Heart left ventricle (tissue), 16 donors: ENCODE data around the gene ANXA5. TPM values are rescaled to one million over a fixed set of nuclear protein-coding genes. Genes with fewer than 3 reads are reported as not detected.

Experiments used
- ATAC-seq, 4 donors: fragments of 200-7000 bp; cut with Tn5 transposase; one replicate each; pipeline ENCODE4 v1.9.1; 2020 to 2022; ENCODE audit warnings: moderate library complexity in 4 of 4, mild to moderate bottlenecking in 3 of 4, moderate number of reproducible peaks in 1 of 4
- DNase-seq, 5 donors: peaks; one replicate each; pipeline ENCODE4 v3.0.0-alpha.2; 2020
- H3K27ac ChIP-seq, 12 donors: fragments of 200-600 bp; sonication (generic) in 4 of 12; one replicate each; pipeline versions ENCODE4 v1.5.0 to v1.8.0; 2016 to 2022; ENCODE audit warnings: mild to moderate bottlenecking in 2 of 12
- H3K27me3 ChIP-seq, 9 donors: fragments of 200-600 bp; sonication (generic) in 2 of 9; one replicate each; pipeline versions ENCODE4 v1.5.1 to v1.8.0; 2016 to 2022; ENCODE audit warnings: mild to moderate bottlenecking in 3 of 9
- H3K36me3 ChIP-seq, 9 donors: fragments of 200-600 bp; sonication (generic) in 2 of 9; one replicate each; pipeline versions ENCODE4 v1.5.0 to v1.8.0; 2018 to 2022; ENCODE audit warnings: mild to moderate bottlenecking in 2 of 9
- H3K4me1 ChIP-seq, 12 donors: fragments of 200-600 bp; sonication (generic) in 4 of 12; one replicate each; pipeline versions ENCODE4 v1.5.0 to v1.8.0; 2016 to 2022; ENCODE audit warnings: mild to moderate bottlenecking in 3 of 12
- H3K4me3 ChIP-seq, 12 donors: fragments of 200-600 bp; sonication (generic) in 4 of 12; one replicate each; pipeline versions ENCODE4 v1.5.0 to v1.8.0; 2017 to 2022; ENCODE audit warnings: mild to moderate bottlenecking in 9 of 12, moderate library complexity in 4 of 12
- H3K9me3 ChIP-seq, 12 donors: fragments of 200-600 bp; sonication (generic) in 4 of 12; one replicate each; pipeline versions ENCODE4 v1.5.0 to v1.8.0; 2016 to 2022; ENCODE audit warnings: mild to moderate bottlenecking in 1 of 12
- CTCF ChIP-seq, 12 donors: fragments of 200-600 bp; sonication (generic) in 4 of 12; IDR thresholded peaks; one replicate each; pipeline versions ENCODE4 v1.5.0 to v1.8.0; 2018 to 2022; ENCODE audit warnings: antibody characterized with exemption in 12 of 12, mild to moderate bottlenecking in 5 of 12
- POLR2A ChIP-seq, 2 donors: fragments of 450-650 bp; IDR thresholded peaks; one replicate each; pipeline ENCODE4 v1.6.1; 2017; ENCODE audit warnings: antibody characterized with exemption in 2 of 2, mild to moderate bottlenecking in 2 of 2, moderate library complexity in 2 of 2
- WGBS, 4 donors: extraction: QIAGEN DNeasy Blood & Tissue Kit in 2 of 4; methylation state at CpG; one replicate each; pipeline versions ENCODE4 v1.1.5 to v1.1.7; 2013 to 2018; 5-methylcytosine and 5-hydroxymethylcytosine counted together
- intact Hi-C, 10 donors: fragments of 100-400 bp; cut with DNase I; formaldehyde crosslinking; loops; one replicate each; pipeline versions ENCODE4 v1.11.1 to v1.14.2; 2022
- polyA plus RNA-seq, 2 donors: library from polyadenylated mRNA; stranded (reverse); fragments of 200-250 nt; gene quantifications; one replicate each; pipeline ENCODE4 v1.2.3, GENCODE V29; 2013
- total RNA-seq, 9 donors: library from RNA; depleted of rRNA in 2 of 9; stranded (reverse); fragments of >200 nt in 2 of 9; fragmentation: NEBNext Ultra II Directional in 3 of 9; extraction: Animal tissue kit (Norgen Biotek cat#: 25700) in 3 of 9; gene quantifications; one replicate each; pipeline versions ENCODE4 v1.1.0 to v1.2.4, GENCODE V29; 2016 to 2023
- donor health status: ischemic (EF 13 %, LVEDD 7.1; RV severe dilation, severe dysfunction).
- donor health status: healthy with polysubstance abuse.
- donor health status: DM: no; HTN: yes; CAD: no.
- donor health status: DM: no; HTN: no; CAD: no.
- donor health status: ischemic (EF 25% LVEDD 6.9; RV normal size, moderate dysfunction).
- donor health status: ischemic (EF 25% LVEDD 5.7; RV mildly dilated, moderate dysfunction).
- donor health status: healthy.
- donor health status: DM: yes; HTN: yes; CAD: no.
- donor health status: ischemic (EF 35%, LVEDD 5.7; RV mildly dilated, moderate dysfunction).
- donor health status: nonischemic (EF 11% LVEDD 7.7; RV severe dilation, severe dysfunction).
- donor health status: DM: yes; HTN: yes; CAD: no.
- donor health status: PGD.
- donor health status: ischemic (EF 29% LVEDD 5.4; RV normal size, mild dysfunction).
- donor health status: nonischemic (EF 23%, LVEDD 6.1; RV moderate dilation, normal function).

ANXA5 gene
- total and polyA plus RNA-seq, 11 donors, result 104 to 283 (median 168) TPM

- no peaks in the 10 kb centered on the region for H3K9me3 ChIP-seq
- intact Hi-C loops, result no loop called here
- no peaks in the 10 kb centered on the region for H3K36me3 ChIP-seq
- 88 to 100% (median 92%) methylated on average over 3 of the region's 3 CpGs for WGBS, 4 donors
- H3K4me3 ChIP-seq, result no peak overlapping the region
- no peak for DNase-seq
- no peaks in the 10 kb centered on the region for H3K27me3 ChIP-seq
- no peak overlapping the region for H3K27ac ChIP-seq
- peaks cover 0 to 14% (median 10%) of the 10 kb centered on the region in 12 donors for H3K4me1 ChIP-seq
- no peak for ATAC-seq
- TF ChIP-seq CTCF (IDR thresholded peaks at IDR 0.05), result no peak
- no peak for TF ChIP-seq POLR2A (IDR thresholded peaks at IDR 0.05)
Observed at GRCh38 chr4:121709766-121710405, 13.1 kb upstream of the ANXA5 start.

DNA sequence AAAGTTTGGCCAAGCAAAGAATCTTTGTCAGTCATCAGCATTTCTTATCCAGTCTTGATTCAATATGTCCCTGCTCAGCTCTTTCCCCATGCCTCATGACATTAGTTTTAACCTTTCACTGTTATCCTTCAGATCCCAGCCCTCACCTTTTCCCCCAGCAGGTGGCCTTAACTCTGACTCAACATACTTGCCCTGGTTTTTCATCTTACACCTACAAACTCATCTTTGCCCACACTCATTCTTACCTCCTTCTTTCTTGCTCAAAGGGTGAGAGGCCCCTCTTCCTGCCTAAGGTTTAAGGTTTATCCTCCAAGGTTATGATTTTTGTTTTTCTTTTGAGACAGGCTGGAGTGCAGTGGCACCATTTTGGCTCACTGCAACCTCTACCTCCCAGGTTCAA, 10.6 kb upstream of the ANXA5 start:
- Histone ChIP-seq H3K27ac (no peak overlapping the region), H3K4me3 (no peak overlapping the region), H3K4me1 (peaks cover 0 to 12% (median 9%) of the 10 kb centered on the region in 12 donors), H3K36me3 (no peaks in the 10 kb centered on the region), H3K27me3 (no peaks in the 10 kb centered on the region), H3K9me3 (peaks cover 0 to under 1% (median 0%) of the 10 kb centered on the region in 12 donors)
- no peak for DNase-seq
- ATAC-seq, result no peak
- no peak for TF ChIP-seq CTCF (IDR thresholded peaks at IDR 0.05)
- intact Hi-C loops, result no loop called here

- Histone ChIP-seq H3K4me3 (no peak overlapping the region), H3K4me1 (peaks cover 0 to 5% (median 3%) of the 10 kb centered on the region in 12 donors), H3K27ac (no peak overlapping the region), H3K27me3 (no peaks in the 10 kb centered on the region), H3K36me3 (no peaks in the 10 kb centered on the region), H3K9me3 (peaks cover 0 to 5% (median 0%) of the 10 kb centered on the region in 12 donors)
- no peak for DNase-seq
- no peak for TF ChIP-seq POLR2A (IDR thresholded peaks at IDR 0.05)
- no peak for TF ChIP-seq CTCF (IDR thresholded peaks at IDR 0.05)
- no peak for ATAC-seq
- 80 to 86% (median 82%) methylated on average over 4 of the region's 4 CpGs for WGBS, 4 donors
- intact Hi-C loops, result no loop called here
Observed at GRCh38 chr4:121706595-121707021, 9.8 kb upstream of the ANXA5 start.

DNA sequence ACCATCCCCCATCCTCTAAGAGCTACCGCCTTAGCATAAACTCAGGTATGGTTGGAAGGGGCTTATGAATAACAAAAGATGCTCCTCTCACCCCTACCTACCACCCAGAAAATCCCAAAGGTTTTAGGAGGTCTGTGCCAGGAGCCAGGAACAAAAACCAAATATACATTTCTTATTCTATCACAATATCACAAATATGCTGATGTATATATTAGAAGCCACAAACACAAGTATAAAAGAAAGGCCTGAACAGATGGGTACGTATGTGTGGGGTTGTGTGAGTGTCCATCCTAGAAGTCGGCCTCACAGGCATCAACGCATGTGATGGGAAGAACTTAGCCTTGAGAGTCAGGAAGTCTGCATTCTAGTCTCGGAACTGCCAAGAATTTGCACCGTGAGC, 8.7 kb upstream of the ANXA5 start:
- intact Hi-C loops, result no loop called here
- ATAC-seq (no peak), DNase-seq (no peak)
- no peaks in the 10 kb centered on the region for H3K4me1 ChIP-seq
- 80 to 87% (median 83%) methylated on average over 6 of the region's 6 CpGs for WGBS, 4 donors
- H3K9me3 ChIP-seq, result peaks cover 0 to 5% (median 0%) of the 10 kb centered on the region in 12 donors
- H3K4me3 ChIP-seq, result no peak overlapping the region
- no peak for TF ChIP-seq POLR2A (IDR thresholded peaks at IDR 0.05)
- no peak for TF ChIP-seq CTCF (IDR thresholded peaks at IDR 0.05)
- H3K36me3 ChIP-seq, result no peaks in the 10 kb centered on the region
- H3K27ac ChIP-seq, result no peak overlapping the region
- no peaks in the 10 kb centered on the region for H3K27me3 ChIP-seq
